ENCODE measurements around the gene CIDEB. TPM values are rescaled to one million over a fixed set of nuclear protein-coding genes. Genes with fewer than 3 reads are reported as not detected.

Gene CIDEB
- total and polyA plus RNA-seq, 2 donors (not counting 1 experiment from before 2014, with no cell fraction given), result 26.2 to 32.8 TPM

Small RNA genes within 50 kb of the gene (small RNA-seq; reads per million reads assigned to genes)
- gene RF00026 (ENCODE audit: insufficient read length, low read depth, low replicate concordance), result not detected

Other genes with a start within 250 kb of the CIDEB start
Only the 30 nearest of the 33 such genes appear.
- gene DCAF11, start 193.2 kb downstream of the CIDEB start, total RNA-seq, result 84.8 and 96.3 TPM in 2 replicates
- gene DCAF11, start 193.2 kb downstream of the CIDEB start, polyA plus RNA-seq, result 64.5 and 66.7 TPM in 2 replicates
- 8.1 and 8.8 TPM in 2 replicates for gene NRL, start 193.0 kb downstream of the CIDEB start, total RNA-seq
- gene NRL, start 193.0 kb downstream of the CIDEB start, polyA plus RNA-seq, result 4.8 and 7.0 TPM in 2 replicates
- gene FITM1, start 177.3 kb downstream of the CIDEB start, total RNA-seq, result 2.6 and 3.6 TPM in 2 replicates
- gene FITM1, start 177.3 kb downstream of the CIDEB start, polyA plus RNA-seq, result 3.3 and 4.6 TPM in 2 replicates
- 227 and 237 TPM in 2 replicates for gene PSME1, start 171.8 kb downstream of the CIDEB start, total RNA-seq
- gene PSME1, start 171.8 kb downstream of the CIDEB start, polyA plus RNA-seq, result 257 and 295 TPM in 2 replicates
- 24.7 and 26.4 TPM in 2 replicates for gene EMC9, start 166.4 kb downstream of the CIDEB start, total RNA-seq
- gene EMC9, start 166.4 kb downstream of the CIDEB start, polyA plus RNA-seq, result 19.3 and 25.9 TPM in 2 replicates
- 127 and 141 TPM in 2 replicates for gene PSME2, start 161.4 kb downstream of the CIDEB start, total RNA-seq
- gene PSME2, start 161.4 kb downstream of the CIDEB start, polyA plus RNA-seq, result 126 and 137 TPM in 2 replicates
- 103 and 114 TPM in 2 replicates for gene RNF31, start 160.5 kb downstream of the CIDEB start, total RNA-seq
- gene RNF31, start 160.5 kb downstream of the CIDEB start, polyA plus RNA-seq, result 48.3 and 69.8 TPM in 2 replicates
- 243 and 269 TPM in 2 replicates for gene IRF9, start 146.7 kb downstream of the CIDEB start, total RNA-seq
- 191 and 237 TPM in 2 replicates for gene IRF9, start 146.7 kb downstream of the CIDEB start, polyA plus RNA-seq
- 48.4 and 62.1 TPM in 2 replicates for gene REC8, start 135.9 kb downstream of the CIDEB start, total RNA-seq
- 34.0 and 39.5 TPM in 2 replicates for gene REC8, start 135.9 kb downstream of the CIDEB start, polyA plus RNA-seq
- 29.8 and 35.0 TPM in 2 replicates for gene IPO4, start 119.2 kb downstream of the CIDEB start, total RNA-seq
- gene IPO4, start 119.2 kb downstream of the CIDEB start, polyA plus RNA-seq, result 26.7 and 28.3 TPM in 2 replicates
- 24.5 and 33.9 TPM in 2 replicates for gene TM9SF1, start 112.5 kb downstream of the CIDEB start, total RNA-seq
- gene TM9SF1, start 112.5 kb downstream of the CIDEB start, polyA plus RNA-seq, result 7.6 and 10.0 TPM in 2 replicates
- 1.7 TPM in 2 replicates for gene TSSK4, start 102.3 kb downstream of the CIDEB start, total RNA-seq
- 0.14 and 0.45 TPM in 2 replicates for gene TSSK4, start 102.3 kb downstream of the CIDEB start, polyA plus RNA-seq
- gene CHMP4A, start 94.5 kb downstream of the CIDEB start, total RNA-seq, result 102 and 103 TPM in 2 replicates
- 91.2 and 95.1 TPM in 2 replicates for gene CHMP4A, start 94.5 kb downstream of the CIDEB start, polyA plus RNA-seq
- 11.3 and 17.0 TPM in 2 replicates for gene MDP1, start 91.9 kb downstream of the CIDEB start, total RNA-seq
- gene MDP1, start 91.9 kb downstream of the CIDEB start, polyA plus RNA-seq, result 22.6 and 28.1 TPM in 2 replicates
- 86.6 and 98.5 TPM in 2 replicates for gene NEDD8, start 75.6 kb downstream of the CIDEB start, total RNA-seq
- gene NEDD8, start 75.6 kb downstream of the CIDEB start, polyA plus RNA-seq, result 86.7 and 104 TPM in 2 replicates
- 58.7 and 64.3 TPM in 2 replicates for gene GMPR2, start 75.0 kb downstream of the CIDEB start, total RNA-seq
- 33.3 and 39.7 TPM in 2 replicates for gene GMPR2, start 75.0 kb downstream of the CIDEB start, polyA plus RNA-seq
- gene TINF2, start 65.4 kb downstream of the CIDEB start, total RNA-seq, result 165 and 169 TPM in 2 replicates
- gene TINF2, start 65.4 kb downstream of the CIDEB start, polyA plus RNA-seq, result 103 and 108 TPM in 2 replicates
- gene TGM1, start 44.8 kb downstream of the CIDEB start, total RNA-seq, result 11.4 and 11.9 TPM in 2 replicates
- gene TGM1, start 44.8 kb downstream of the CIDEB start, polyA plus RNA-seq, result 2.7 and 4.9 TPM in 2 replicates
- 57.9 and 70.1 TPM in 2 replicates for gene RABGGTA, start 36.4 kb downstream of the CIDEB start, total RNA-seq
- 134 and 159 TPM in 2 replicates for gene RABGGTA, start 36.4 kb downstream of the CIDEB start, polyA plus RNA-seq
- 42.7 and 43.7 TPM in 2 replicates for gene DHRS1, start 8.2 kb downstream of the CIDEB start, total RNA-seq
- gene DHRS1, start 8.2 kb downstream of the CIDEB start, polyA plus RNA-seq, result 69.9 and 76.9 TPM in 2 replicates
- 22.6 and 24.5 TPM in 2 replicates for gene NOP9, start 8.1 kb downstream of the CIDEB start, total RNA-seq
- 9.7 and 13.7 TPM in 2 replicates for gene NOP9, start 8.1 kb downstream of the CIDEB start, polyA plus RNA-seq
- gene LTB4R2, start 2.2 kb upstream of the CIDEB start, total RNA-seq, result 10.1 and 11.7 TPM in 2 replicates
- 9.0 and 10.7 TPM in 2 replicates for gene LTB4R2, start 2.2 kb upstream of the CIDEB start, polyA plus RNA-seq
- gene LTB4R, start 3.5 kb upstream of the CIDEB start, total RNA-seq, result 8.8 and 9.2 TPM in 2 replicates
- gene LTB4R, start 3.5 kb upstream of the CIDEB start, polyA plus RNA-seq, result 15.7 and 19.1 TPM in 2 replicates
- gene ADCY4, start 27.1 kb upstream of the CIDEB start, total RNA-seq, result 5.8 and 7.8 TPM in 2 replicates
- 2.3 and 3.4 TPM in 2 replicates for gene ADCY4, start 27.1 kb upstream of the CIDEB start, polyA plus RNA-seq
- gene RIPK3, start 32.0 kb upstream of the CIDEB start, total RNA-seq, result 76.6 and 77.6 TPM in 2 replicates
- 58.5 and 65.5 TPM in 2 replicates for gene RIPK3, start 32.0 kb upstream of the CIDEB start, polyA plus RNA-seq
- 7.6 and 7.9 TPM in 2 replicates for gene NFATC4, start 60.2 kb upstream of the CIDEB start, total RNA-seq
- 3.1 and 3.7 TPM in 2 replicates for gene NFATC4, start 60.2 kb upstream of the CIDEB start, polyA plus RNA-seq
- gene NYNRIN, start 91.0 kb upstream of the CIDEB start, total RNA-seq, result 0.29 and 0.34 TPM in 2 replicates
- gene NYNRIN, start 91.0 kb upstream of the CIDEB start, polyA plus RNA-seq, result 0.04 TPM in 2 replicates
- 128 and 134 TPM in 2 replicates for gene CBLN3, start 121.7 kb upstream of the CIDEB start, total RNA-seq
- 29.1 and 35.0 TPM in 2 replicates for gene CBLN3, start 121.7 kb upstream of the CIDEB start, polyA plus RNA-seq
- gene KHNYN, start 122.0 kb upstream of the CIDEB start, total RNA-seq, result 182 and 184 TPM in 2 replicates
- gene KHNYN, start 122.0 kb upstream of the CIDEB start, polyA plus RNA-seq, result 74.4 and 111 TPM in 2 replicates
- 107 and 126 TPM in 2 replicates for gene SDR39U1, start 134.8 kb upstream of the CIDEB start, total RNA-seq
- gene SDR39U1, start 134.8 kb upstream of the CIDEB start, polyA plus RNA-seq, result 247 and 248 TPM in 2 replicates

All from B cell (primary cell).